HG03108 (cell line): ENCODE data around the gene PIEZO1.
A peak's percentile ranks its signal among the peaks of the same experiment; 100 is the strongest.

ENCODE experiments used
- ATAC-seq: cut with Tn5 transposase; IDR thresholded peaks from one replicate; pipeline ENCODE4 v1.9.1; 2021; ENCODE audit warnings: moderate library complexity; ENCODE audit not compliant: unreplicated experiment

PIEZO1 gene

DNA sequence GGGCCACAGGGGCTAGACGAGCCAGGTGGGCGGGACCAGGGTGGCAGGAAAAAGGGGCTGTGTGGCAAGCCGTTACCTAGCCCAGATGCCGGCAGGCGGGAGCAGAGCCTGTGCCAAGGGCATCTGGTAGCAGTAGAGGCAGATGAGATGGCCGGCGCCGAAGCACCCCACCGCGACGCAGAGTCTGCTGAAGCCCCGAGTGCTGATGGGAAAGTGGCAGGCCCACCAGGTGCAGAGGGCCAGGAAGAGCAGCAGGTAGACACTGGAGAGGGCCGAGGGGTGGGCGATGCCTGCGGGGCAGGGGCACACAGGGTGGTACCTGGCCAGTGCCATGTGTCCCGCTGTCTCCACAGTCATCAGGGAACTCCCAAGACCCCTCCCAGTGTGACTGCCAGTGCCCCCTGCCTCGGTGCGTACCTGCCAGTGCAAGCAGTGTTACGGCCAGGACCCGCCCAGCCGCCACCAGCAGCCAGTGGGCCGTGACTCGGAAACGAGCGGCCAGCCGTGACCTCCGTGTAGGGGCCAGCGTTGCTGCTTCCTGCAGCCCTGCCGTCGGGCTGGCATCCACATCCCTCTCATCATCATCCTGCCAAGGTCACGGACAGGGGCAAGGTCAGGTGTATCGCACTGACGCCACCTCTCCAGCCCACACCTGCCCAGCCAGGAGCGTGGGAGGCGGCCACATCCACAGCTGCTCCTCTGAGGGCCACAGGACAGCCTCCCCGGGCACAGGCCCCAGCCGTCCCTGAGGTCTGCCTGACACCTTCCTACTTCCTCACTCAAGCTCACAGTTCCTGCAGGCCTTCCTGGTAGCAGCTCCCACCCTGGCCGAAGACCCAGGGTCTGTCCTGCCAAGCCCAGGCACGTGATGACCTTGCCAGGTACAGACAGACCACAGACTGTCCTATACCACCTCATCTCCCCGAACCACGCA is 46.6 kb downstream of the PIEZO1 start:
- ATAC-seq, result no peak

DNA sequence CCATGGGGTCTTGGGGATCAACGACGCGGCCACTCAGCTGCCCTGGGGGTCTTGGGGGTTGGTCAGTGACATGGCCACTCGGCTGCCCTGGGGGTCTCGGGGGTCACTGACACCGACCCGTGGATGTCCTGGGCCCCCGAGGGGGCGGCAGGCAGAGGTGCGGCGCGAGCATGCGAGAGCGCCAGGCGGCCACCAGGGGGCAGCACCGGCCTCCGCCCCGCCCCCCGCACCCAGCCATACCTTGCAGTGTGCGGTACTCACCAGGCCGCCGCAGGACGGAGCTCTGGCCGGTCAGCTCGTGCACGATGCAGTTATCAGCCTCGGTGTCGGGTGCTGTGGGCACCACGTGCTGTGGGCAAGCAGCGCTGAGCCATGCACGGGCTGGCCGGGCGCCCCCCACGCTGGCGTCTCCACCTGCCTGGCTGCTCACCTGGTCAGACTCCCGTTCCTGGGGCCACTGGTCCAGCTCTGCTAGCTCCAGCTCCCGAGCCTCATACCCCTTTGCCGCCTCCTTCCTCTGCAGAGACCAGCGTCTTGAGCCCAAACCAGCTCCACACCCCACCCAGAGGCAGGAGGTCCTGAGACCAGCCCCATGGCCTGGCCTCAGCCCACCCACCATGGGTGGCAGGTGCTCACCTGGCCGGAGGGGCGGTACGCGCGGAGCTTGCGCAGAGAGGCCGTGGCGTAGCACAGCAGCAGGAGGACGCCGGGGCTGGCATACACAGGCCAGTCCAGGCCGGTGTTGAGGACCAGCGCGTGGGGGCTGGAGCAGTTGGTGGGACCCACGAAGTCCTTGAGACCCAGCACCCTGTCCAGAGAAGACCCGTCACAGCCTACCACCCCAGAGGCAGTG is 47.5 kb downstream of the PIEZO1 start:
- peak; percentile 41 for ATAC-seq

DNA sequence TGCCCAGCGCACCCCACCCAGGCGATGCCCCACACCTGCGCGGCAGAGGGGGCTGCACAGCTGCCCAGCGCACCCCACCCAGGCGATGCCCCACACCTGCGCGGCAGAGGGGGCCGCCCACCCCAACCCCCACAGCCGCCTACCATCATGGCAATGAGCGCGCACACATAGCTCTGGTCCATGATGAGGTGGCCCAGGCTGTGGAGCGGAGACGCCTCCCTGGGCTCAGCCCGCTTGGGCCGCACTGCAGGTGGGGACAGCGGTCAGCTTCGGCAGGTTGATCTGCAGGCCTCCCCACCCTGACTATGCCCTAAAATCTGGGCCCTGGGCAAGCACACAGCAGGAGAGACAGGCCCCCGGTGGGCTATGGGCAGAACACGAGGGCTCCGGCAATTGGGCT is 48.5 kb downstream of the PIEZO1 start:
- no peak for ATAC-seq

GRCh38 chr16:88736088-88736487 is 48.9 kb downstream of the PIEZO1 start:
- no peak for ATAC-seq

DNA sequence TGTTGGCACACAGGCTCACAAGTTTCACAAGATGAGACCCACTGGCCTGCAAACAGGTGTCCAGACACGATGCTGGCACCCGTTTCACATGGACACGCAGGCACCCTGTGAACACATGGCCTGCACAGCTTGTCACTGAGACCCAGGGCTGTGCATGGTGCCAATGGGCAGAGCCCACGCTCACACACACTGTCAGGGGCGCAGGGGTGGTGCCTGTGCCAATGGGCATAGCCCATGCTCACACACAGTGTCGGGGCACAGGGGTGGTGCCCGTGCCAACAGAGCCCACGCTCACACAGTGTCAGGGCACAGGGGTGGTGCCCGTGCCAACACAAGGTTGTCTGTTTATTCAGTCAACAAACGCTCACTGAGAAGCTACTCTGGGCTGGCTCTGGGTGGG is 49.4 kb downstream of the PIEZO1 start:
- ATAC-seq, result no peak

- no peak for ATAC-seq
Observed at GRCh38 chr16:88735121-88735520, 49.9 kb downstream of the PIEZO1 start.

- no peak for ATAC-seq
Observed at GRCh38 chr16:88734361-88734728, 50.7 kb downstream of the PIEZO1 start.

GRCh38 chr16:88733630-88734360 is 51.2 kb downstream of the PIEZO1 start:
- no peak for ATAC-seq

- ATAC-seq, result no peak
Observed at GRCh38 chr16:88732961-88733294, 52.1 kb downstream of the PIEZO1 start.

DNA sequence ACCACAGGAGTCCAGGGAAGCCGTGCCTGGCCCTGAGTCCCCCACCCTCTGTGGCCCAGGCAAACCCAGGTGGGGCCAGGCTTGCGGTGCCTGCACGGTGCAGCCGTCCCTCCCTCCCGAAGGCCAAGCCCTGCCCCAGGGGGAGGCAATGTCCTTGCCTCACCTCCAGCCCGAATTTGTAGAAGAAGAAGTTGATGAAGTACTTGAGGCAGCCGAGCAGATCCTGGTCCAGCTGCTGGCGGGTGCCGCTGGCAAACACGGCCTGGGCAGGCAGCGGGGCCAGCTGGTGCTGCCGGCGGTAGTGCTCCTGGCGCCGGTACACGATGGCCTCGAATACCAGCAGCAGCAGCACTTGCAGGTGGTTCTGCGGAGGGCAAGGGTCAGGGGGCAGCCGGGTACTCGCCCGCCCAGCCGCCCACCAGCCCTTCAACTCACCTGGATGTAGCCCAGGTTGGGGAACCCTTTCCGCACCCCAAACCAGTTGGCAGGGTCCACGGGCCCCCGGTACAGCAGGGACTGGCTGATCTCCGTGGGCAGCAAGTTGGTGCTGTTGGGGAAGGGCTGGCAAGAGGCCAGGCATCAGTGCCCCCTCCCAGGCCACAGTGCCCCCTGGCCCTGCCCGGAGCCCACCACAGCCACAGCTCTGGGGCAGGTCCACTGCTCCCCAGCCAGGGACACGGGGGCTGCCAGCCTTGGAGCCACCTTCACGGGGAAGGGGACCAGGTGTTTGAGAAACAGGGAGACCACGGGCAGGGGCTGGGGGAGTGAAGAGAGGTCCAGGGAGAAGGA is 52.7 kb downstream of the PIEZO1 start:
- no peak for ATAC-seq

- no peak for ATAC-seq
Observed at GRCh38 chr16:88731699-88732098, 53.3 kb downstream of the PIEZO1 start.

DNA sequence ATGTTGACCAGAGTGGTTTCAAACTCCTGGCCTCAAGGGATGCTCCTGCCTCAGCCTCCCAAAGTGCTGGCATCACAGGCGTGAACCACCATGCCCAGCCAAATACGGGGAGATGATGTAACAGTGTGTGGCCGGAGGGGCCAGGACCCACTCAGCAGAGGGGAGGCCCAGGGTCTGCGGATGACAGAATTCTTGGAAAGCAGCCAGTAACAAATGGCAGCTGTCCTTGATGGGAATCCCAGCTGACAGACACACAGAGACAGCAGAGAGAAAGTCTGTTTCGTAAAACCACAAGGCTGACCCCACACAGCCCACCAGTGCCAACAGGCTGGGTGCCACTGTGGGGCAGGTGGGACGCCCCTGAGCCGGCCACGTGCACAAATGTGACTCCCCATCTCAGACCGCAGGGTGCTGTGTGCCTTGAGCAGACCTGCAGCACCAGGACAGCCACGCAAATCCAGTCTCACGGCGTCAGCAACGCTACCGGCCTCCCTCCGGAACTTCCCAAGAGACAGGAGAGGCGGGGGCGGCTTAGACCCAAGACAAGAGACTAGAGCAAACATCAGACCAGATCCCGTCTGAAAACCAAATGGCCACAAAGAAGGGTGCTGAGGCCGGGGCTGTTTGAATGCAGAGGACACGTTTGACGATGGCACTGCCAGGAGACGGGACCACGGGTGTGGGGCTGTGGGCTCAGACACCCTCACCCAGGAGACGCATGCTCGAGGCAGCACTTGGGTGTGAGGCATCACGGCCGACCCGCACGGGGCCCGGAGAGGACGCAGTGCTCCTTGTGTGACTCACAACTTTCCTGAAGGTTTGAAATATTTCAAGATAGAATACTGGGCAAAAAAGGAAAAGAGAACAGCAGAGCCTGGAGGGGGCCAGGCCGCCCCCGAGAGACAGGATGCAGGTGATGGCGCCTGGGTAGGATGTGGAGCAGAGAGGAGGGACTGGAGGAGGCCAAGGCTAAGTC is 54.1 kb downstream of the PIEZO1 start:
- no peak for ATAC-seq

DNA sequence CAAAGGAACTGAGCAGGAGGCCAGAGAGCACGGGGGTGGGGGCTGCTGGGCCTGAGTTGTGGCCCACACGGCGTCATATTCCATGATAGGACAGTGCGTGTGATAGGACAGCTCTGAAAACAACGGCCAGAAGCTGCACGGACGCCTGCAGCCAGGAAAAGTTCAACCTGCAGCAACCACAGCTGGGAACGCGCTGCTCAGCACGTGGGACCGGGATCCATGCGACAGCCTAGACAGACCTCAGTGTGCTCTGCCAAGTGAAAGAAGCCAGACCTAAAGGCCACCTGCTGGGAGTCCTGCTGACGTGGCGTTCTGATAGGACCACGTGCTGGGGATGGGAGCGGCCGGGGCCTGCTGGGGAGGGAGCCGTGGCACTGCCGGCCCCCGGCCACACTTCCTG is 57.1 kb downstream of the PIEZO1 start:
- no peak for ATAC-seq

- no peak for ATAC-seq
Observed at GRCh38 chr16:88726981-88727380, 58.0 kb downstream of the PIEZO1 start.

DNA sequence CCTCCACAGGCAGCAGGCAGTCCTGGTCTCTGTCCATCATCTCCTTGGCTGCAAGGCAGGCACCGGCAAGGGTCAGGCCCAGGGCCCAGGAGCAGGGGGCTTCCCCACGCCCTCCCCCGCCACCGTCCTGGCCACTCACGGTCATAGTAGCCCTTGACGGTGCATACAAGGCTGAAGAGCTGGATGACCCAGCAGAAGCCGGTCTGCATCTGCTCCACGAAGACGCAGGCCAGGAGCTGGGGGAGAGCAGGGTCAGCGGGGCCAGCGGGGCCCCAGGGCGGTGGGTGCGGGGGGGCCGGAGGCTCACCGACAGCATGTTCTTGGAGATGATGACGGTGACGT is 58.6 kb downstream of the PIEZO1 start:
- ATAC-seq, result no peak

DNA sequence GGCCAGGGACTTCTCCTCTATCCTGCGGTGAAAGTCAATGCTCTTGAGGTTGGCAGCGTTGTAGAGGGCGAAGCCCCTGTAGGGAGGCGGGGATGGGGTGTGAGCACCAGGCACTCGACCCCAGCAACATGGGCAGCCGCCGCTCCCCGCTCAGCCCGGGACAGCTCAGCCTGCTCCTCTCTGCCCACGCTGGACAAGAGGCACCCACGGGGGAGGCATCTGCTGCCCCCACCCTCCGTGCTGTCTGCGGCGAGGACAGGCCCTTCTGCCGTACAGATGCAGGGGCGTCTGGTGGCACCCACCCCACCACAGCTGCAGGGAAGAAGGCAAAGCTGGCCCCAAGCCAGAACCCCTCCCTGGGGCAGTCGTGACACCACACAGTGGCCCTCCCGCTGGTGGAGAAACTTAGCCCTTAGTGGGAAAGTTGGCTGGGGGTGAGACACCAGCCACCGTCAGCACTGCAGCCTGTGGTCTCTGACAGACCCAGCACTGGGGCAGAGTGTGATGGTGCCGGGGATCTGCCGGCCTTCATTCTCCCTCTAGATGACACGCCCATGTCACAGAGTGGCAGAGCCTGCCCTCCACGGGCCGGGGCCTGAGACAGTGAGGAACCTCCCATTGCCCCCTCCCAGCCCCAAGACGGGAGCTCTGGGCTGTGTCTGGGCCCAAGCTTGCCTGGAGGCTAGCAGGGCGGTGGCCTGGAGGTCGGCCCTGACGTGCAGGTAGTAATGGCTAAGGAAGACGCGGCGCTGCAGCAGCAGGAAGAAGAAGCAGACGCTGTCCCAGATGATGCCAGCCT is 59.2 kb downstream of the PIEZO1 start:
- ATAC-seq, result no peak

DNA sequence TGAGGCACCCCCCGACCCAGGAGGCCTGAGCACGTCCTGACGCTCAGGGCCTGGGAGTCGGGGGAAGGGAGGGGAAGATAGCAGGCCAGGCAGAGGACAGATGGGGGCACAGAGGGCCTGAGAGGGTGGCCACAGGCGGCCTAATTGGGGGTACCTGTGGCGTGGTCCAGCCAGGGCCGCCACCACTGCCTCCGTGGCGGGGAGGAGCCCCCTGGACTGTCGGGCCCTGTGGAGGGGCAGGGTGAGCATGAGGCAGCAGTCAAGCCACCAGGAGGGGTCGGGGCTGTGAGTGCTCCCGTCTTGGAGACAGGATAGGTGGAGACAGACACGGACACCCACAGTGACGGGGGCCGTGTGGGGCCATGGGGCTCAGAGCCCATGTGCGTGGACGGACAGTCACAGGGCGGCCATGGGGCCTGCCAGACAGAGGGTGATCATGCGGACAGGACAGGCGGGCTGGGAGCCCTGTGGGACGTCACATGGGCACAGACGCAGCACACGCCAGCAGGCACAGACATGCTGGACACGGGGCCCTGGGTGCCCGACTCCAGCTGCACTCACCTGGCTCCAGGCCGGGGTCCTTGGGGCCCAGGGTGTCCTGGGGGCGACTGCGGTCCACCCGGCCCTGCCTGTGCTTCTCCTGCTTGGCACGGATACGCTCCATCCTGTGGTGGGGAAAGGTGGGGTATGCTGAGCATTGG is 60.0 kb downstream of the PIEZO1 start:
- ATAC-seq, result no peak

DNA sequence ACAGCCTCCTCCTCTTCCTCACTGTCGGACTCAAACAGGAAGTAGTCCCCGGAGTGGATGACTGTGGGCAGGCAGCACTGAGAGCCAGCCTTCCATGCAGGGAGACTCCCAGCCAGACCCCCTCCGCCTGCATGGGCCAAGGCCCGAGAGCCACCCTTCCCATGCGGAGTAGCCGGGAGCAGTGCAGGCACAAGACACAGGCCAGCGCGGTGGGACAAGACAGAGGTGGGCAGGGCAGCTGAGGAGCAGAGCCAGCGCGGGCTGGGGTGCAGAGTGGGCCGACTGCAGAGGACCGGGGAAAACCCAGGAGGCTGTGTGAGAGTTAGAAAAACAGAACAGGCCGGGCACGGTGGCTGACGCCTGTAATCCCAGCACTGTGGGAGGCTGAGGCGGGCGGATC is 61.1 kb downstream of the PIEZO1 start:
- ATAC-seq, result no peak
